Breast epithelium (tissue), 3 donors: Measurements from ENCODE around the gene MALL.

Experiments used
- CTCF ChIP-seq, 3 donors: fragments of 450-650 bp; IDR thresholded peaks; one replicate each; pipeline ENCODE4 v1.5.1; 2016 to 2017; ENCODE audit warnings: antibody characterized with exemption in 3 of 3, mild to moderate bottlenecking in 3 of 3, moderate library complexity in 3 of 3
- POLR2A ChIP-seq: fragments of 450-650 bp; IDR thresholded peaks from one replicate; pipeline ENCODE4 v1.6.1; 2016; ENCODE audit warnings: antibody characterized with exemption, mild to moderate bottlenecking, moderate library complexity
- POLR2AphosphoS5 ChIP-seq, 3 donors: sonication (generic); formaldehyde crosslinking; IDR thresholded peaks; one replicate each; pipeline ENCODE4 v1.6.1; 2017; ENCODE audit warnings: antibody characterized with exemption in 3 of 3

GRCh38 chr2:110116033-110116710 lies 550 bp upstream of the MALL start:
- TF ChIP-seq CTCF (IDR thresholded peaks at IDR 0.05) (peak; percentile 11 to 45 (median 42)), POLR2AphosphoS5 (IDR thresholded peaks at IDR 0.05) (no peak), POLR2A (no peak)
